Osteocyte (in vitro differentiated cells): ENCODE measurements around the gene PTH. TPM values are rescaled to one million over a fixed set of nuclear protein-coding genes. Genes with fewer than 3 reads are reported as not detected.

Experiments
- DNase-seq: peaks from one replicate; pipeline ENCODE4 v3.0.0; 2021; ENCODE audit warnings: mixed read lengths; ENCODE audit not compliant: unreplicated experiment; ENCODE audit errors: extremely low spot score
- H3K27ac Mint-ChIP-seq: one replicate; pipeline ENCODE4 v1.8.0; 2021; ENCODE audit warnings: mild to moderate bottlenecking, mixed read lengths; ENCODE audit not compliant: unreplicated experiment
- H3K27me3 Mint-ChIP-seq: one replicate; pipeline ENCODE4 v1.8.0; 2021; ENCODE audit warnings: mixed read lengths; ENCODE audit not compliant: unreplicated experiment
- H3K36me3 Mint-ChIP-seq: one replicate; pipeline ENCODE4 v1.8.0; 2021; ENCODE audit warnings: mixed read lengths; ENCODE audit not compliant: unreplicated experiment
- H3K4me1 Mint-ChIP-seq: one replicate; pipeline ENCODE4 v1.8.0; 2021; ENCODE audit warnings: mixed read lengths; ENCODE audit not compliant: unreplicated experiment
- H3K4me3 Mint-ChIP-seq: one replicate; pipeline ENCODE4 v1.8.0; 2021; ENCODE audit warnings: mild to moderate bottlenecking, moderate library complexity, mixed read lengths; ENCODE audit not compliant: unreplicated experiment
- H3K9me3 Mint-ChIP-seq: one replicate; pipeline ENCODE4 v1.8.0; 2021; ENCODE audit warnings: mixed read lengths; ENCODE audit not compliant: unreplicated experiment
- CTCF ChIP-seq: fragments of 200-600 bp; sonication (generic); IDR thresholded peaks from 2 replicates; pipeline ENCODE4 v1.5.0; 2021; ENCODE audit warnings: antibody characterized with exemption, mild to moderate bottlenecking, moderate library complexity
- total RNA-seq: library from RNA; stranded (reverse); gene quantifications from 2 replicates; pipeline ENCODE4 v1.2.1, GENCODE V29; 2021

The PTH gene
- total RNA-seq, 1 donor from 2014 or later: not detected

- H3K9me3 Mint-ChIP-seq: no peaks in the 10 kb centered on the region
- peaks cover 47% of the 10 kb centered on the region for H3K27me3 Mint-ChIP-seq
- TF ChIP-seq CTCF: no peak
- H3K36me3 Mint-ChIP-seq: no peaks in the 10 kb centered on the region
- H3K27ac Mint-ChIP-seq: no peak overlapping the region
- no peaks in the 10 kb centered on the region for H3K4me1 Mint-ChIP-seq
- H3K4me3 Mint-ChIP-seq: no peak overlapping the region
- DNase-seq: no peak
Measured at GRCh38 chr11:13480198-13480597, 15.6 kb downstream of the PTH start.

DNA sequence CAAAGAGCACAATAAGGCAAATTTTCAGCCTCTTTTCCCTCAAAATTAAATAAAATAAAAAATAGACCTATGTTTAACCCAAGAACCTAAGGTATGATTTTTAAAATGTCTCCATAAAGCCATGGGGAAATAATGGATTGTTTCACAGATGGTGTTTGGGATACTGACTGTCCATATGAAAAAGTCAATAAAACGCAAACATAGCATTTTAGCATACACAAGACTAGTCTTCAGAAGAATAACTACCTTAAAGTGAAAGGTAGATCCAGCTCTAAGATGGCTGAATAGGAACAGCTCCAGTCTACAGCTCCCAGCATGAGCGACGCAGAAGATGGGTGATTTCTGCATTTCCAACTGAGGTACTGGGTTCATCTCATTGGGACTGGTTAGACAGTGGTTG, 16.1 kb downstream of the PTH start:
- Mint-ChIP-seq H3K4me3 (no peak overlapping the region), H3K27me3 (peaks cover 49% of the 10 kb centered on the region), H3K27ac (no peak overlapping the region), H3K9me3 (no peaks in the 10 kb centered on the region), H3K4me1 (no peaks in the 10 kb centered on the region), H3K36me3 (no peaks in the 10 kb centered on the region)
- no peak for TF ChIP-seq CTCF
- no peak for DNase-seq

DNA sequence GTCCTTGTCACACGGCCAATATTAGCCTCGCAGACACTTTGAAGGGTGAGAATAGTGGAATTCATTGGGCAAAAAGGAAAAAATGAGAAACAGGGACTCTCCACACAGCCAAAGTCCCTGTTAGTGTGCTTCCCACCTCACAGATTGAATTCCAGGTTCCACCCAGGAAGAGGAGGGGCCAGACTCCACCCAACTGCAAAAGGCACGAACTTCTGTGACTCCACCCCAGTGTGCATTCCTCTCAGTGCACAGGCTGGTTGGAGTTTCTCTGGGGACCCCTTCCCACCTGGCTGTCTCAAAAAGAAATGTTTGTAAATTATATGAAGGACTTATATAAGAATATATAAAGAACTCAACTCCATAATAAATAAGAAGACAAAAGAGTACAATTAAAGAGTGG, 20.7 kb downstream of the PTH start:
- no peak for TF ChIP-seq CTCF
- Mint-ChIP-seq H3K27me3 (peaks cover 47% of the 10 kb centered on the region), H3K9me3 (no peaks in the 10 kb centered on the region), H3K4me3 (no peak overlapping the region), H3K36me3 (no peaks in the 10 kb centered on the region), H3K4me1 (no peaks in the 10 kb centered on the region), H3K27ac (no peak overlapping the region)
- DNase-seq: no peak

DNA sequence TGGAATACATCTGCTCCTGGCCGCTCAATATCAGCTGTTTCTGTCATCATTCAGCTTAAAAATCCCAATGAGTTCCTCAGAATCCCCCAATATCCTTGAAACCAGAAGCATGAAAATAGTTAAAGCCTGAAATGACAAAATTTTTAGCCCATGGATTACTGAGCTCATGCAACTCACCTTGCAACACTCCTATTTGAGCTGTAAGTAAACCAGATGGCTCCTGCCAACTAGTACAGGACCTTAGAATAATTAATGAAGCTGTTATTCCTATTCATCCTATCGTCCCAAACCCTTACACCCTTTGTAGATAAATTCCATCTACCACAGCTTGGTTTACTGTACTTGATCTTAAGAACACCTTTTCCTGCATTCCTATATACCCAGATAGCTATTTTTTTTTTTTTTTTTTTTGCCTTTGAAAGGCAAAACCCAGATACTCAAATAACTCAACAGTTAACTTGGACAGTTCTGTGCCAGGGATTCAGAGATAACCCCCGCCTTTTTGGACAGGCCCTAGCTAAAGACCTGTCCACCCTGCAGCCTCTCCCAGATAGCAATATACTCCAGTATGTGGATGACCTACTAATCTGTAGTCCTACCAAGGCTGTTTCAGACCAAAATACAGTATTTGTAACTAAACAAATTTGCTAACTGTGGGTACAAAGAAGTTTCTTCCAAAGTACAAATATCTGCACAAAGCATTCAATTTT, 22.6 kb downstream of the PTH start:
- H3K27ac Mint-ChIP-seq: no peak overlapping the region

GRCh38 chr11:13468750-13469149, 27.0 kb downstream of the PTH start:
- Mint-ChIP-seq H3K27ac (no peak overlapping the region), H3K4me3 (no peak overlapping the region), H3K27me3 (peaks cover 40% of the 10 kb centered on the region)

More for the DNA sequence above, 22.6 kb downstream of the PTH start:
- no peaks in the 10 kb centered on the region for H3K4me1 Mint-ChIP-seq
- no peaks in the 10 kb centered on the region for H3K9me3 Mint-ChIP-seq
- H3K4me3 Mint-ChIP-seq: no peak overlapping the region
- no peaks in the 10 kb centered on the region for H3K36me3 Mint-ChIP-seq
- no peak for DNase-seq
- TF ChIP-seq CTCF: no peak
- H3K27me3 Mint-ChIP-seq: peaks cover 48% of the 10 kb centered on the region

More at GRCh38 chr11:13468750-13469149, 27.0 kb downstream of the PTH start:
- Mint-ChIP-seq H3K4me1 (peaks cover 7% of the 10 kb centered on the region), H3K9me3 (no peaks in the 10 kb centered on the region), H3K36me3 (no peaks in the 10 kb centered on the region)
- no peak for TF ChIP-seq CTCF
- no peak for DNase-seq
